GM20431 (cell line): Measurements from ENCODE around the gene CXorf49.
"Not testable (repeated sequence)": the region's sequence is repeated elsewhere in the genome, so short reads cannot be mapped to it uniquely, and the experiment has no call there.

Source experiments
- in situ Hi-C: fragments of 300-500 bp; cut with MseI, MboI; formaldehyde crosslinking; loops from one replicate; pipeline ENCODE4 v1.15.0; 2020; ENCODE audit warnings: low sequenced_read_pairs; ENCODE audit not compliant: unreplicated experiment

The CXorf49 gene

GRCh38 chrX:71718185-71718584 lies at the start of gene CXorf49:
Gene CXorf49 (minus strand): TSS chrX:71718285. CDS start chrX:71718151, 134 bp downstream.
- in situ Hi-C loops = not testable (repeated sequence)

DNA sequence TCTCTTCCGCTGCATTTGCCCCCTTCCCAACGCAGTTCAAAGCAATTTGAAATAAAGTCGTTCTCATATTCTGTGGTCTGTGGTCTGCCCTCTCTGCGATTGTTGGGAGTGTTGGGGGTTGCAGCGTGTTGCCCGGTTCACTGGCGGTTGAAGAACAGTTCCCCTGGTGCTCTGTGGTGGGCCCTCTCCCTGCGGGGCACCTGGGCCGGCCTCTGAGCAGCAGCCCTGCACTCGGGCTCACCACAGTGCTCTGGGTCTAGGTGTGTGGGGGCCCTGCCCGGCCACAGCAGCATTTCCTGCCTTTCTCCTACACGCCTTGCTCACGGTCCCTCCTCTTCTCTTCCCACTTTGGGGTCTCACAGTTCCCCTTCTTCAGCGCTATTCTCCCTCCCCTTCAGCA lies 49.0 kb upstream of the CXorf49 start:
- in situ Hi-C loops = not testable (repeated sequence)

DNA sequence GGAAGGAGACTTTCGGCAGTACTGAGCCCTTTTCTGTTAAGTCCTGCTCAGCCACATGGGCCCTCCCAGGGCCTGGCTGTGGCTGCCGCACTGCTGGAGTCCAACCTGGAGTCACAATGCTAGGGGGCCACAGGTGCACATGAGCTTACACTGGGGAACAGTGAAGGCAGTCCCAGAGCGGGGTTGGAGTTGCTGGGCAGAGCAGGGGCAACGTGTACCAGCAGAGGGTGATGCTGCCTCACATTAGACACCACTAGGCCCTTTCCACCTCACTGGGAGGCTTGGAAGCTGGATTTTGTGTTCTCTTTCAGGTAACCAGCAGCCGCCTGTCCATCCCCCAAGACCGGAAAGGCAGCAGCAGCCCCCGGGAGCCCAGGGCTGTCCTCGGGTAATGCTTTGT lies 47.5 kb upstream of the CXorf49 start:
- in situ Hi-C loops = not testable (repeated sequence)

DNA sequence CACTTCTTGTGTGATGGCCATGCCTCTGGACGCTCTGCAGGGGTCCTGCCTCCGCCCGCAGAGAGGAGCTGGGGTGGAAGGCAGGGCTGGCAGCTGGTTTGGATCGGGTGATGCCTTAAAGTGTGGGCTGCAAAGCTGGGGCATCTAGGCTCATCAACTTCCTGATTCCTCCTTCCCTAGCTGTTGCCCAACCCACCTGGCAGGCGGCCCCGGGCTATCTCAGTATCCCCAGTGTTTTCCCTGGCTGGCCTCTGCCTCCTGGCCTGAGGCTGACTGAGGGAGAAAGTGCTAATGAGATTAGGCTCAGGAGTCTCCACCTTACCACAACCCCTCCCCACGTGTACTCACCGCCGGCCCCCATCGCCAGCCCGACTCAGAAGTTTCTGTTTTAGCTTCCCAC lies 46.7 kb upstream of the CXorf49 start:
- in situ Hi-C loops = not testable (repeated sequence)

- in situ Hi-C loops = not testable (repeated sequence)
Observed at GRCh38 chrX:71763049-71763448, 45.0 kb upstream of the CXorf49 start, which contains the start of gene CXorf49B. Gene CXorf49B (plus strand): TSS chrX:71763349. CDS start chrX:71763424, 75 bp downstream.

- in situ Hi-C loops = not testable (repeated sequence)
Observed at GRCh38 chrX:71760688-71761281, 42.7 kb upstream of the CXorf49 start.

DNA sequence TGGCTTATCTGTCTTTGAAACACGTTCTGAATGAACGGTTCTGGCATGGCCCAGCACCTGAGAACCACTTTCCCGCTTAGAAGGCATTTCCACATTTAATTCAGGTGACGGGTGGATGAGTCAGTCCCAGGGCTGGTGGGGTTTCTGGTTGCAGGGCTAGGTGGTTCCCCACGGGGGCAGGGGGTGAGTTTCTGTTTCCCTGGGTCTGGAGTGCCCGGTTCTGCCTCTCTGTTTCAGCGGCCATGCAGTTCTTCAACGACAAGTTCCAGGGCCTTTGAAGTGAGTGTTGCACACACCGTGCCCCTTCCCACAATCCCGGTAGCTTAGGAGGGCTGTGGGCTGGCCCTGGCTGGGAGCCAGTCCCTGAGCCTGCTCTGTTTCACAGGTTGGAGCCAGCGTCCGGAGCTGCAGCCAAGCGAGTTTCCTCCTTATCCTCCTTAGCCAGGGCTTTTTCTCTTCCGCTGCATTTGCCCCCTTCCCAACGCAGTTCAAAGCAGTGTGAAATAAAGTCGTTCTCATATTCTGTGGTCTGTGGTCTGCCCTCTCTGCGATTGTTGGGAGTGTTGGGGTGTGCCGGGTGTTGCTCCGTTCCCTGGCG lies 2.3 kb upstream of the CXorf49 start:
- in situ Hi-C loops = not testable (repeated sequence)

GRCh38 chrX:71719195-71719594 lies 1.1 kb upstream of the CXorf49 start:
- in situ Hi-C loops = not testable (repeated sequence)

- in situ Hi-C loops = not testable (repeated sequence)
Observed at GRCh38 chrX:71716323-71716722, 1.8 kb downstream of the CXorf49 start.

GRCh38 chrX:71715551-71715950 lies 2.5 kb downstream of the CXorf49 start:
- in situ Hi-C loops = not testable (repeated sequence)

DNA sequence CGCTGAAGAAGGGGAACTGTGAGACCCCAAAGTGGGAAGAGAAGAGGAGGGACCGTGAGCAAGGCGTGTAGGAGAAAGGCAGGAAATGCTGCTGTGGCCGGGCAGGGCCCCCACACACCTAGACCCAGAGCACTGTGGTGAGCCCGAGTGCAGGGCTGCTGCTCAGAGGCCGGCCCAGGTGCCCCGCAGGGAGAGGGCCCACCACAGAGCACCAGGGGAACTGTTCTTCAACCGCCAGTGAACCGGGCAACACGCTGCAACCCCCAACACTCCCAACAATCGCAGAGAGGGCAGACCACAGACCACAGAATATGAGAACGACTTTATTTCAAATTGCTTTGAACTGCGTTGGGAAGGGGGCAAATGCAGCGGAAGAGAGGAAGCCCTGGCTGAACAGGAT lies 4.0 kb downstream of the CXorf49 start:
- in situ Hi-C loops = not testable (repeated sequence)

DNA sequence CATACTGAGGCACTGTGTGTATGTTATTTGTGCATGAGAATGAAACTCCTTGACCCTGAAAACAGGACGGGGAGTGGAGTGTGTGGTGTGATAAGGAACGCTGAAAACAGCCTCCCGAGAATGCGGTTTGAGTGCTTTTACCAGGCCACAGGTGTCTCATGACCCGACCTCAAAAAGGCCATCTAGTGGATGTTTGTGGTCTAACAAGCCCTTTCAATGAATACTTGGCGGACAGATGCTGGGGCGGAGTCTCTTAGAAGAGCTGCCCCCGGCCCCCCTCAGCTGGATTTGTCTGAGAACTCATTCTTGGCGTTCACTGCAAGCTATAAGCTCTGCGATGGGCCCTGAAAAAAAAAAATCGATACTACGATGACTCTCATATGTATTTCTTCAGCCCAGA lies 15.2 kb downstream of the CXorf49 start:
- in situ Hi-C loops = not testable (repeated sequence)

GRCh38 chrX:71699023-71699344 lies 19.1 kb downstream of the CXorf49 start:
- in situ Hi-C loops = not testable (repeated sequence)

DNA sequence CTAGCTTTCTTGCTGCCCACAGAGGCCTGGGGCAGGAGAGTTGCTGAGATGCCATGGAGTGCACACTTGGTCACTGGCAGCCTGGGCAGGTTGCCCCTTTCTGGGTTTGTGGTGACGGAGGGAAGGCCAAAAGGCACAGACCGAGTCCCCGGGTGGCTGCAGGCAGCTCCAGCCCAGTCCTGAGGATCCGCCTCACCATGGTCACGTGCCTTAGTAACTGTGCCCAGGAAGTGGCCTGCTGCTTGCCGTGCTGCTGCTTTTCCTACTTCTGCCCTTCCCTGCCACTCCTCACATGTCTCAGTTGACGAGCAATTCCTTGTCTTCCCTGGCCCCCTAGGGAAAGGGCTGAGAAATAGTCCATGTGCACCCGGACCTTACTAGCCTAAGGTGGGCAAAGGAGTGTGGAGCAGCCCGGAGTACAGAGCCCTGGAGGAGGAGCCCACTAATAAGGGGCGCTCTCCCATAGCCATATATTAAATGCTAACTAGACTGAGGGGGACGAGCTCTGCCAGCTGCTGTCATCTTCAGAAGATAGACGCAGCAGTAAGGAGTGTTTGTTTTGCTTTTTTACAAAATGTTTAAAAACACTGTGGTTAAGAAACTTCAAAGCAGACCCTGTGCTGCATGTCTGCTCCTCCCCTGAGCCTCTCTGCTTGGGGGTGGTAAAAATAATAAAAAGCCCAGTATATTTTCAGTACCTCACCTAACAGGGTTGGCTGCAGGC lies 19.6 kb downstream of the CXorf49 start:
- in situ Hi-C loops = not testable (repeated sequence)

- in situ Hi-C loops = not testable (repeated sequence)
Observed at GRCh38 chrX:71697466-71698298, 20.4 kb downstream of the CXorf49 start.

DNA sequence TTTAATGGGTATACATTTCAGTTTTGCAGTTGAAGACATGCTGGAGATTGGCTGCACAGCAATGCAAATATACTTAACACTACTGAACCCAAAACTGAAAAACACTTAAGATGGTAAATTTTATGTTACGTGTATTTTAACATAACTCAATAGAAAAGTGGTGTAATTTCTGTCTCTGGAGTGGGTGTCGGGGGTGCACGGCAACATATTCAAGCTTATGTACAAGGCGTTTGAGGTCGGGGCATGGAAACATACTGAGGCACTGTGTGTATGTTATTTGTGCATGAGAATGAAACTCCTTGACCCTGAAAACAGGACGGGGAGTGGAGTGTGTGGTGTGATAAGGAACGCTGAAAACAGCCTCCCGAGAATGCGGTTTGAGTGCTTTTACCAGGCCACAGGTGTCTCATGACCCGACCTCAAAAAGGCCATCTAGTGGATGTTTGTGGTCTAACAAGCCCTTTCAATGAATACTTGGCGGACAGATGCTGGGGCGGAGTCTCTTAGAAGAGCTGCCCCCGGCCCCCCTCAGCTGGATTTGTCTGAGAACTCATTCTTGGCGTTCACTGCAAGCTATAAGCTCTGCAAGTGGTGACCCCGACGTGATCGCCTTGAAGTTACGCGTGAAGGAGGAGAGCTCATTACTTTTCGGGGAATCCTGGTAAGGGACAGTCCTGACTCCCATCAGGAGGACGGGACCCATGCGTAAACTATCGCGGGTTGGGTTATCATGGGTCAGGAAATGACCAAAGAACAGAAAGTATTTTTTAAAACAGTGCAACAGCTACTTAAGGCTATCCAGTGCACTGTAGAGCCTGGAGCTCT lies 21.2 kb downstream of the CXorf49 start:
- in situ Hi-C loops = not testable (repeated sequence)

GRCh38 chrX:71679575-71680207 lies 38.4 kb downstream of the CXorf49 start:
- in situ Hi-C loops = no loop called here

DNA sequence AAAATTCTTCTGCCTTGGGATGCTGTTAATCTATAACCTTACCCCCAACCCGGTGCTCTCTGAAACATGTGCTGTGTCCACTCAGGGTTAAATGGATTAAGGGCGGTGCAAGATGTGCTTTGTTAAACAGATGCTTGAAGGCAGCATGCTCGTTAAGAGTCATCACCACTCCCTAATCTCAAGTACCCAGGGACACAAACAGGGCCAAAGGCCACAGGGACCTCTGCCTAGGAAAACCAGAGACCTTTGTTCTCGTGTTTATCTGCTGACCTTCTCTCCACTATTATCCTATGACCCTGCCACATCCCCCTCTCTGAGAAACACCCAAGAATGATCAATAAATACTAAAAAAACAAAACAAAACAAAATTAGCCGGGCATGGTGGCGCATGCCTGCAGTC lies 40.9 kb downstream of the CXorf49 start:
- in situ Hi-C loops = not testable (repeated sequence)

GRCh38 chrX:71676068-71676795 lies 41.9 kb downstream of the CXorf49 start:
- in situ Hi-C loops = not testable (repeated sequence)
